SK-N-SH (cell line): Measurements from ENCODE around the gene RET.

Experiments
- EP300 ChIP-seq, 2 experiments: IDR thresholded peaks; 2 replicates each; pipeline versions ENCODE4 v1.4.0 to v1.6.1; 2012; ENCODE audit warnings: borderline replicate concordance in 1 of 2, low read depth in 1 of 2, low read length in 1 of 2
- MEF2A ChIP-seq: IDR thresholded peaks from 2 replicates; pipeline ENCODE4 v1.4.0; 2012; ENCODE audit warnings: low read depth, borderline replicate concordance
- NFIC ChIP-seq: IDR thresholded peaks from 2 replicates; pipeline ENCODE4 v1.4.0; 2012; ENCODE audit warnings: borderline replicate concordance
- RAD21 ChIP-seq: IDR thresholded peaks from 2 replicates; pipeline ENCODE4 v1.6.1; 2012; ENCODE audit warnings: mild to moderate bottlenecking, low read length
- SIN3A ChIP-seq: IDR thresholded peaks from 2 replicates; pipeline ENCODE4 v1.6.1; 2012; ENCODE audit warnings: low read depth, mild to moderate bottlenecking, low read length, moderate library complexity, borderline replicate concordance
- TF ChIP-seq, protein P1 (sequence below): fragments of 200-600 bp; sonication (generic); IDR thresholded peaks from 2 replicates; pipeline ENCODE4 v1.6.1; 2017; ENCODE audit warnings: antibody characterized with exemption, mild to moderate bottlenecking, moderate library complexity
- TF ChIP-seq, protein P2 (sequence below): IDR thresholded peaks from 2 replicates; pipeline ENCODE4 v1.4.0; 2012; ENCODE audit warnings: low read depth
- TF ChIP-seq, protein P3 (sequence below): IDR thresholded peaks from 2 replicates; pipeline ENCODE4 v1.4.0; 2012; ENCODE audit warnings: low read depth, borderline replicate concordance
- TF ChIP-seq, protein P4 (sequence below): fragments of 150-350 bp; IDR thresholded peaks from 2 replicates; pipeline ENCODE4 v1.6.1; 2017; ENCODE audit warnings: antibody characterized with exemption, low read length, low read depth, borderline replicate concordance

DNA sequence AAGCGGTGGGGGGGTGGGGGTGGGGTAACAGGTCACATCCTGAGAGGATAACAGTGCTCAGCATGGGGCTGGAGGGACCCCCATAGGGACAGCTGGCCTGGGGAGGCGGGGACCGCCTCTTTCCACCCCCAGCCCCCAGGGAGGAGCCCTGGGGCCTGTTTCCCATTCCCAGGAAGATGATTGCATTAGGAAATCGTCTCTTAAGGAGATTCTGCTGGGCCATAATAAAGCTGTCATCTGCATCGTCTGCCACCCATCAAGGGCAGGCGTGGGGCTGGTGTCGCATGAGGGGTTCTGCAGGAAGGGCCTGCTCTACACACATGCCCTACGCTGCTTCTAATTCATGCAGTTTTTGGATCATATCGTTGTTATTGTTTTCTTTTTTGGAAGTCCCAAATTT lies 17.2 kb downstream of the RET start:
- TF ChIP-seq, protein P1, sequence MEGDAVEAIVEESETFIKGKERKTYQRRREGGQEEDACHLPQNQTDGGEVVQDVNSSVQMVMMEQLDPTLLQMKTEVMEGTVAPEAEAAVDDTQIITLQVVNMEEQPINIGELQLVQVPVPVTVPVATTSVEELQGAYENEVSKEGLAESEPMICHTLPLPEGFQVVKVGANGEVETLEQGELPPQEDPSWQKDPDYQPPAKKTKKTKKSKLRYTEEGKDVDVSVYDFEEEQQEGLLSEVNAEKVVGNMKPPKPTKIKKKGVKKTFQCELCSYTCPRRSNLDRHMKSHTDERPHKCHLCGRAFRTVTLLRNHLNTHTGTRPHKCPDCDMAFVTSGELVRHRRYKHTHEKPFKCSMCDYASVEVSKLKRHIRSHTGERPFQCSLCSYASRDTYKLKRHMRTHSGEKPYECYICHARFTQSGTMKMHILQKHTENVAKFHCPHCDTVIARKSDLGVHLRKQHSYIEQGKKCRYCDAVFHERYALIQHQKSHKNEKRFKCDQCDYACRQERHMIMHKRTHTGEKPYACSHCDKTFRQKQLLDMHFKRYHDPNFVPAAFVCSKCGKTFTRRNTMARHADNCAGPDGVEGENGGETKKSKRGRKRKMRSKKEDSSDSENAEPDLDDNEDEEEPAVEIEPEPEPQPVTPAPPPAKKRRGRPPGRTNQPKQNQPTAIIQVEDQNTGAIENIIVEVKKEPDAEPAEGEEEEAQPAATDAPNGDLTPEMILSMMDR: no peak
- TF ChIP-seq NFIC (no peak), EP300 (IDR thresholded peaks at IDR 0.05; ENCODE audit: borderline replicate concordance in 1 of 2, low read depth in 1 of 2, low read length in 1 of 2) (peak in 1 of 2 experiments; percentile 69; a peak in 1 of 4 replicates), SIN3A (no peak), RAD21 (no peak), MEF2A (no peak)
- TF ChIP-seq, protein P2, sequence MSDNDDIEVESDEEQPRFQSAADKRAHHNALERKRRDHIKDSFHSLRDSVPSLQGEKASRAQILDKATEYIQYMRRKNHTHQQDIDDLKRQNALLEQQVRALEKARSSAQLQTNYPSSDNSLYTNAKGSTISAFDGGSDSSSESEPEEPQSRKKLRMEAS: no peak
- TF ChIP-seq, protein P3, sequence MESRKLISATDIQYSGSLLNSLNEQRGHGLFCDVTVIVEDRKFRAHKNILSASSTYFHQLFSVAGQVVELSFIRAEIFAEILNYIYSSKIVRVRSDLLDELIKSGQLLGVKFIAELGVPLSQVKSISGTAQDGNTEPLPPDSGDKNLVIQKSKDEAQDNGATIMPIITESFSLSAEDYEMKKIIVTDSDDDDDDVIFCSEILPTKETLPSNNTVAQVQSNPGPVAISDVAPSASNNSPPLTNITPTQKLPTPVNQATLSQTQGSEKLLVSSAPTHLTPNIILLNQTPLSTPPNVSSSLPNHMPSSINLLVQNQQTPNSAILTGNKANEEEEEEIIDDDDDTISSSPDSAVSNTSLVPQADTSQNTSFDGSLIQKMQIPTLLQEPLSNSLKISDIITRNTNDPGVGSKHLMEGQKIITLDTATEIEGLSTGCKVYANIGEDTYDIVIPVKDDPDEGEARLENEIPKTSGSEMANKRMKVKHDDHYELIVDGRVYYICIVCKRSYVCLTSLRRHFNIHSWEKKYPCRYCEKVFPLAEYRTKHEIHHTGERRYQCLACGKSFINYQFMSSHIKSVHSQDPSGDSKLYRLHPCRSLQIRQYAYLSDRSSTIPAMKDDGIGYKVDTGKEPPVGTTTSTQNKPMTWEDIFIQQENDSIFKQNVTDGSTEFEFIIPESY: no peak
- TF ChIP-seq, protein P4, sequence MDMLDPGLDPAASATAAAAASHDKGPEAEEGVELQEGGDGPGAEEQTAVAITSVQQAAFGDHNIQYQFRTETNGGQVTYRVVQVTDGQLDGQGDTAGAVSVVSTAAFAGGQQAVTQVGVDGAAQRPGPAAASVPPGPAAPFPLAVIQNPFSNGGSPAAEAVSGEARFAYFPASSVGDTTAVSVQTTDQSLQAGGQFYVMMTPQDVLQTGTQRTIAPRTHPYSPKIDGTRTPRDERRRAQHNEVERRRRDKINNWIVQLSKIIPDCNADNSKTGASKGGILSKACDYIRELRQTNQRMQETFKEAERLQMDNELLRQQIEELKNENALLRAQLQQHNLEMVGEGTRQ: no peak
